ENCODE data around the gene TCEA3. TPM values are rescaled to one million over a fixed set of nuclear protein-coding genes. Genes with fewer than 3 reads are reported as not detected.
A peak's percentile ranks its signal among the peaks of the same experiment; 100 is the strongest.

Gene TCEA3
- total RNA-seq, 1 donor from 2014 or later: 26.5 TPM

- intact Hi-C loops (cut with DNase I): no loop called here
- Histone ChIP-seq H3K36me3 (peaks cover 0 to 22% of the 10 kb centered on the region in 2 donors), H3K9me3 (peaks cover 8% of the 10 kb centered on the region), H3K4me1 (peaks cover 5% of the 10 kb centered on the region), H3K27me3 (no peaks in the 10 kb centered on the region), H3K27ac (no peak overlapping the region), H3K4me3 (no peak overlapping the region)
- DNase-seq (ENCODE audit: extremely low spot score in 2 of 2): no peak
- TF ChIP-seq POLR2AphosphoS5 (IDR thresholded peaks at IDR 0.05; ENCODE audit: insufficient read depth in 1 of 2, low read depth in 1 of 2) (no peak), POLR2A (IDR thresholded peaks at IDR 0.05) (no peak), CTCF (IDR thresholded peaks at IDR 0.05) (no peak)
Measured at GRCh38 chr1:23356471-23357137, 67.9 kb downstream of the TCEA3 start.

- Histone ChIP-seq H3K4me1 (peaks cover 5% of the 10 kb centered on the region), H3K27ac (no peak overlapping the region), H3K4me3 (no peak overlapping the region), H3K36me3 (no peaks in the 10 kb centered on the region), H3K9me3 (no peaks in the 10 kb centered on the region), H3K27me3 (no peaks in the 10 kb centered on the region)
- no peak for DNase-seq (ENCODE audit: extremely low spot score in 2 of 2)
- intact Hi-C loops (cut with DNase I): no loop called here
- TF ChIP-seq POLR2A (IDR thresholded peaks at IDR 0.05): no peak
- no peak for TF ChIP-seq CTCF (IDR thresholded peaks at IDR 0.05)
- no peak for TF ChIP-seq POLR2AphosphoS5 (IDR thresholded peaks at IDR 0.05; ENCODE audit: insufficient read depth in 1 of 2, low read depth in 1 of 2)
Measured at GRCh38 chr1:23354245-23354644, 70.3 kb downstream of the TCEA3 start.

- no peak for TF ChIP-seq POLR2A (IDR thresholded peaks at IDR 0.05)
- no peak for TF ChIP-seq CTCF (IDR thresholded peaks at IDR 0.05)
- TF ChIP-seq POLR2AphosphoS5 (IDR thresholded peaks at IDR 0.05; ENCODE audit: insufficient read depth in 1 of 2, low read depth in 1 of 2): no peak
- intact Hi-C loops (cut with DNase I): no loop called here
Measured at GRCh38 chr1:23352096-23352695, 72.4 kb downstream of the TCEA3 start.

GRCh38 chr1:23345920-23346319, 78.6 kb downstream of the TCEA3 start:
- Histone ChIP-seq H3K27ac (no peak overlapping the region), H3K4me1 (peaks cover 28% of the 10 kb centered on the region), H3K27me3 (no peaks in the 10 kb centered on the region), H3K9me3 (no peaks in the 10 kb centered on the region), H3K36me3 (no peaks in the 10 kb centered on the region), H3K4me3 (no peak overlapping the region)
- no peak for TF ChIP-seq POLR2A (IDR thresholded peaks at IDR 0.05)
- no peak for TF ChIP-seq POLR2AphosphoS5 (IDR thresholded peaks at IDR 0.05; ENCODE audit: insufficient read depth in 1 of 2, low read depth in 1 of 2)
- no peak for TF ChIP-seq CTCF (IDR thresholded peaks at IDR 0.05)
- intact Hi-C loops (cut with DNase I): no loop called here
- no peak for DNase-seq (ENCODE audit: extremely low spot score in 2 of 2)

More at GRCh38 chr1:23352096-23352695, 72.4 kb downstream of the TCEA3 start:
- H3K27ac ChIP-seq: no peak overlapping the region
- no peak for DNase-seq (ENCODE audit: extremely low spot score in 2 of 2)
- no peaks in the 10 kb centered on the region for H3K27me3 ChIP-seq
- H3K9me3 ChIP-seq: no peaks in the 10 kb centered on the region
- no peaks in the 10 kb centered on the region for H3K4me1 ChIP-seq
- H3K4me3 ChIP-seq: no peak overlapping the region
- no peaks in the 10 kb centered on the region for H3K36me3 ChIP-seq

GRCh38 chr1:23344987-23345472, 79.5 kb downstream of the TCEA3 start:
- H3K27ac ChIP-seq: peak overlapping the region; percentile 91
- H3K36me3 ChIP-seq: no peaks in the 10 kb centered on the region
- peaks cover 36% of the 10 kb centered on the region for H3K4me1 ChIP-seq
- peak overlapping the region; percentile 77 to 96 for H3K4me3 ChIP-seq
- intact Hi-C loops (cut with DNase I): no loop called here
- DNase-seq (ENCODE audit: extremely low spot score in 2 of 2): no peak
- TF ChIP-seq POLR2A (IDR thresholded peaks at IDR 0.05): no peak
- TF ChIP-seq POLR2AphosphoS5 (IDR thresholded peaks at IDR 0.05; ENCODE audit: insufficient read depth in 1 of 2, low read depth in 1 of 2): no peak
- TF ChIP-seq CTCF (IDR thresholded peaks at IDR 0.05): no peak
- H3K27me3 ChIP-seq: no peaks in the 10 kb centered on the region
- H3K9me3 ChIP-seq: no peaks in the 10 kb centered on the region
